A549 (cell line): ENCODE results near the gene KCNG2. TPM values are rescaled to one million over a fixed set of nuclear protein-coding genes. Genes with fewer than 3 reads are reported as not detected.
"Not testable (repeated sequence)": the region's sequence is repeated elsewhere in the genome, so short reads cannot be mapped to it uniquely, and the experiment has no call there.

Source experiments
- ATAC-seq, 2 experiments: fragments of 200-7000 bp in 1 of 2; fragments of >200 bp in 1 of 2; cut with Nextera tagmentation in 1 of 2; cut with Tn5 transposase in 1 of 2; 3 replicates each; pipeline versions ENCODE4 v1.8.0 to v1.9.1; 2018 to 2020; ENCODE audit warnings: mild to moderate bottlenecking in 1 of 2, moderate library complexity in 1 of 2
- CTCF ChIA-PET: fragments of 300-600 bp; sonication (Branson Sonifier 250); formaldehyde crosslinking; extraction: SDS; loops from one replicate; lab custom pipeline; 2021; ENCODE audit warnings: antibody characterized with exemption, inconsistent platforms; lab: Yijun Ruan, JAX
- POLR2A ChIA-PET: fragments of 350-600 bp; formaldehyde crosslinking; extraction: SDS; loops from one replicate; lab custom pipeline; 2021; ENCODE audit warnings: antibody characterized with exemption, inconsistent platforms; lab: Yijun Ruan, JAX
- DNase-seq, 2 experiments: peaks; one replicate each; pipeline versions ENCODE4 v3.0.0 to v3.0.0-alpha.2; 2011 to 2016; ENCODE audit warnings: low read depth in 1 of 2, low spot score in 1 of 2
- FAIRE-seq: peaks from 2 replicates; lab custom pipeline; 2011; peaks lifted over from hg19 to GRCh38; lab: Jason Lieb, UNC
- H3K27ac ChIP-seq, 2 experiments: fragments of >200 bp; sonication (Bioruptor Twin); formaldehyde crosslinking; 3 replicates each; pipeline ENCODE4 v1.5.1; 2016 to 2017
- H3K4me1 ChIP-seq: fragments of >200 bp; sonication (Bioruptor Twin); formaldehyde crosslinking; 3 replicates; pipeline ENCODE4 v1.6.1; 2016
- H3K4me2 ChIP-seq: fragments of >200 bp; sonication (Bioruptor Twin); formaldehyde crosslinking; 3 replicates; pipeline ENCODE4 v1.6.1; 2016
- H3K4me3 ChIP-seq: fragments of >200 bp; sonication (Bioruptor Twin); formaldehyde crosslinking; 3 replicates; pipeline ENCODE4 v1.5.1; 2016
- H3K9me3 ChIP-seq: fragments of >200 bp; sonication (Bioruptor Twin); formaldehyde crosslinking; 3 replicates; pipeline ENCODE4 v1.6.1; 2016
- E2F6 ChIP-seq: IDR thresholded peaks from 2 replicates; pipeline ENCODE4 v1.6.1; 2012; ENCODE audit warnings: low read depth, borderline replicate concordance
- FOSB ChIP-seq: fragments of 250-450 bp; sonication (Bioruptor Pico); IDR thresholded peaks from 2 replicates; pipeline ENCODE4 v1.5.0; 2020; ENCODE audit warnings: mild to moderate bottlenecking, moderate library complexity
- HEYL ChIP-seq: fragments of 250-450 bp; sonication (Bioruptor Pico); IDR thresholded peaks from 2 replicates; pipeline ENCODE4 v1.8.0; 2021; ENCODE audit warnings: mild to moderate bottlenecking, moderate library complexity
- HOXB5 ChIP-seq: fragments of 250-450 bp; sonication (Bioruptor Pico); IDR thresholded peaks from 2 replicates; pipeline ENCODE4 v1.5.0; 2020; ENCODE audit warnings: mild to moderate bottlenecking, moderate library complexity
- PBX3 ChIP-seq: IDR thresholded peaks from 2 replicates; pipeline ENCODE4 v1.6.1; 2012
- POLR2AphosphoS2 ChIP-seq: conservative IDR thresholded peaks from 2 replicates; pipeline ENCODE4 v1.6.1; 2012; ENCODE audit warnings: low read length, improper control_type of control experiment, inconsistent platforms
- RAD21 ChIP-seq, 2 experiments: fragments of >200 bp in 1 of 2; sonication (Bioruptor Twin) in 1 of 2; formaldehyde crosslinking in 1 of 2; IDR thresholded peaks in 1 of 2; conservative IDR thresholded peaks in 1 of 2; 2 replicates in 1 of 2; 3 replicates in 1 of 2; pipeline ENCODE4 v1.6.1; 2012 to 2018; ENCODE audit warnings: inconsistent platforms in 1 of 2
- RCOR1 ChIP-seq: fragments of 150-350 bp; IDR thresholded peaks from 2 replicates; pipeline ENCODE4 v1.6.1; 2014; ENCODE audit warnings: antibody characterized with exemption, low read length, low read depth
- RFX5 ChIP-seq: fragments of 450-650 bp; IDR thresholded peaks from 2 replicates; pipeline ENCODE4 v1.7.1; 2014; ENCODE audit warnings: antibody characterized with exemption, mild to moderate bottlenecking, moderate library complexity
- RNF2 ChIP-seq: fragments of 200-600 bp; sonication (generic); IDR thresholded peaks from 2 replicates; pipeline ENCODE4 v1.6.1; 2016; ENCODE audit warnings: low read depth, mild to moderate bottlenecking, antibody characterized with exemption, moderate library complexity, borderline replicate concordance
- ZC3H11A ChIP-seq: fragments of 450-650 bp; IDR thresholded peaks from 2 replicates; pipeline ENCODE4 v1.6.1; 2014; ENCODE audit warnings: antibody characterized with exemption, mild to moderate bottlenecking
- WGBS: methylation state at CpG from one replicate; pipeline ENCODE4 v1.1.6; 2017; ENCODE audit errors: missing lambda C conversion rate; 5-methylcytosine and 5-hydroxymethylcytosine counted together
- polyA plus RNA-seq, 4 experiments: library from polyadenylated mRNA; depleted of rRNA in 3 of 4; stranded (reverse); fragments of >200 nt; fragmentation: RNase III in 1 of 4; extraction: RNeasy Plus Mini Kit Qiagen cat#74134 plus additional on column Dnase treatment in 1 of 4; gene quantifications; 2 replicates in 3 of 4; 3 replicates in 1 of 4; pipeline ENCODE4 v1.2.3, GENCODE V29; 2011 to 2017
- TF ChIP-seq, protein P1 (sequence below): IDR thresholded peaks from 2 replicates; pipeline ENCODE4 v1.6.1; 2012
- TF ChIP-seq, protein P2 (sequence below): fragments of 150-350 bp; IDR thresholded peaks from 2 replicates; pipeline ENCODE4 v1.6.1; 2014; ENCODE audit warnings: low read depth, mild to moderate bottlenecking, low read length
- TF ChIP-seq, protein P3 (sequence below): fragments of 450-650 bp; IDR thresholded peaks from 2 replicates; pipeline ENCODE4 v1.6.1; 2014; ENCODE audit warnings: antibody characterized with exemption

Gene KCNG2
- polyA plus RNA-seq, 2 of the 4 experiments (the other 2 are of a cell fraction) = not detected

DNA sequence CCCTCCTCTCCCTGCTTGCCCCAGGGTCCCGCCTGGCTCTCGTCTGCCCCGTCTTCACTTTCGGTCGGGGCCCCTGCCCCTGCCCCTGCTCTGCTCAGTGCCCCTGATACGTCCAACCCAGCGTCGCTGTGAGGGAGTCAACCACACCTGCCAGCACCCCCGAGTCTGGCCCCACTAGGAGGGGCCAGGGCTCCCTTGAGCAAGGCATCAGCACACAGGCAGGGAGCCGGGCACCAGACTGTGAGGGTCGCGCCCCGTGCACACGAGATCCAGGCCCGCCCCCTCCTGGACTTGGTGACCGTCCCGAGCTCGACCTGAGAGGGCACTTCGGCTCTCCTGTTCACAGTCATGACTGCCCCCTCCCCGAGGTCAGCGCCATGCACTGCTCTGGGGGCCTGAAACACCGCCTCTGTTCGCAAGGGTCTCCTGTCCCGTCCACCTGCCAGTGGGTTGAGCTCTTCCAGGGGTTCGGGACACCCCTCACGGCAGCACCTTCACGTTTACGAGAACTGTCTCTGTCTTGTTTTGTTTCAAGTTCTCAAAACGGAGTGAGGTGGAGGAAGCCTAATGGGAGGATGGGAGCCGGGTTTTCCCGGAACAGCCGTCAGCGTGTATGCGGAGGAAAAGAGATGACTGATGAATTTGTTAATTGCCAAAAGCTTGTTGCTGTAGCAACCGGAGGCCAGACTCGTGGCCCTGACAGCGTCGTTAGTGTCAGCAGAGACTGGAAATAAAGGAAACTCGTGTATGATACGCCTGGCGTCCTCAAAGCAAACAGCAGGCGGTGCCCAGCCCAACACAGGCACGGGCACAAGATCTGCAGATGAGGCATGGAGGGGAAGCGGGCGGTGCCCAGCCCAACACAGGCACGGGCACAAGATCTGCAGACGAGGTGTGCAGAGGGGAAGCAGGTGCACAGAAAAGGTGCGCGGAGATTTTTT, 48.2 kb upstream of the KCNG2 start:
- ChIA-PET CTCF (no interaction called here), POLR2A (no interaction called here)
- ATAC-seq (no peak), FAIRE-seq (no peak), DNase-seq (no peak)
- no peak overlapping the region for H3K4me3 ChIP-seq
- H3K27ac ChIP-seq = no peak overlapping the region
- TF ChIP-seq RCOR1 = no peak
- TF ChIP-seq ZC3H11A = no peak
- no peak for TF ChIP-seq HOXB5 (CRISPR knock-in tag)
- no peaks in the 10 kb centered on the region for H3K9me3 ChIP-seq
- 93% methylated on average over 33 of the region's 49 CpGs for WGBS
- H3K4me2 ChIP-seq = no peak overlapping the region
- H3K4me1 ChIP-seq = no peaks in the 10 kb centered on the region

GRCh38 chr18:79750980-79751571, 46.7 kb upstream of the KCNG2 start:
- no peaks in the 10 kb centered on the region for H3K9me3 ChIP-seq
- peak in 1 of 2 experiments; percentile 55; a peak in 1 of 6 replicates for ATAC-seq
- WGBS = 93% methylated on average over 7 of the region's 13 CpGs

DNA sequence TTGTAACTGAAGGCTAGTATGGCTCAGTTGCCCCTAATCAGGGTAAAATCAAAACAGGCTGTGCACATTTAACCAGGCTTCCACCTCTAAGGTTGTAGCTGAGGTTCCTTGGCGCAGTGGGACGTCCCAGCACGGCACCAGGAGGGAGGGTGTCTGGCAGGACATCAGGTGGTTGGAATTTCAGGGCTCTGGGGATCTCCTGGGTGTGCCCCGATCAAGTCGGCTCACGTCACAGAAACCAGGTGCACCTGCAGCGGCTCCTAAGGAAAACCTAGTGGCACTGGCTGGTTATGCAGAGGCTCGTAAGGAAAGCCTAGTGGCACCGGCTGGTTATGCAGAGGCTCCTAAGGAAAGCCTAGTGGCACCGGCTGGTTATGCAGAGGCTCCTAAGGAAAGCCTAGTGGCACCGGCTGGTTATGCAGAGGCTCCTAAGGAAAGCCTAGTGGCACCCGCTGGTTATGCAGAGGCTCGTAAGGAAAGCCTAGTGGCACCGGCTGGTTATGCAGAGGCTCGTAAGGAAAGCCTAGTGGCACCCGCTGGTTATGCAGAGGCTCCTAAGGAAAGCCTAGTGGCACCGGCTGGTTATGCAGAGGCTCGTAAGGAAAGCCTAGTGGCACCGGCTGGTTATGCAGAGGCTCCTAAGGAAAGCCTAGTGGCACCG, 45.7 kb upstream of the KCNG2 start:
- POLR2A ChIA-PET, H3K4me3 ChIP-seq, H3K4me2 ChIP-seq, H3K9me3 ChIP-seq, FAIRE-seq, H3K4me1 ChIP-seq, CTCF ChIA-PET, H3K27ac ChIP-seq: not testable (repeated sequence)
- WGBS = 94% methylated on average over 9 of the region's 20 CpGs
- ATAC-seq (peak in 1 of 2 experiments; percentile 22; a peak in 2 of 6 replicates), DNase-seq (peak in 1 of 2 experiments; percentile 9)

More at GRCh38 chr18:79750980-79751571, 46.7 kb upstream of the KCNG2 start:
- DNase-seq = no peak
- Histone ChIP-seq H3K4me2 (no peak overlapping the region), H3K4me3 (no peak overlapping the region), H3K4me1 (no peaks in the 10 kb centered on the region), H3K27ac (no peak overlapping the region)
- ChIA-PET CTCF (no interaction called here), POLR2A (no interaction called here)
- no peak for TF ChIP-seq PBX3
- TF ChIP-seq, protein P1, sequence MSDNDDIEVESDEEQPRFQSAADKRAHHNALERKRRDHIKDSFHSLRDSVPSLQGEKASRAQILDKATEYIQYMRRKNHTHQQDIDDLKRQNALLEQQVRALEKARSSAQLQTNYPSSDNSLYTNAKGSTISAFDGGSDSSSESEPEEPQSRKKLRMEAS = no peak
- TF ChIP-seq, protein P2, sequence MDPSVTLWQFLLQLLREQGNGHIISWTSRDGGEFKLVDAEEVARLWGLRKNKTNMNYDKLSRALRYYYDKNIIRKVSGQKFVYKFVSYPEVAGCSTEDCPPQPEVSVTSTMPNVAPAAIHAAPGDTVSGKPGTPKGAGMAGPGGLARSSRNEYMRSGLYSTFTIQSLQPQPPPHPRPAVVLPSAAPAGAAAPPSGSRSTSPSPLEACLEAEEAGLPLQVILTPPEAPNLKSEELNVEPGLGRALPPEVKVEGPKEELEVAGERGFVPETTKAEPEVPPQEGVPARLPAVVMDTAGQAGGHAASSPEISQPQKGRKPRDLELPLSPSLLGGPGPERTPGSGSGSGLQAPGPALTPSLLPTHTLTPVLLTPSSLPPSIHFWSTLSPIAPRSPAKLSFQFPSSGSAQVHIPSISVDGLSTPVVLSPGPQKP = no peak
- no peak for TF ChIP-seq RFX5
- TF ChIP-seq POLR2AphosphoS2 = no peak
- TF ChIP-seq, protein P3, sequence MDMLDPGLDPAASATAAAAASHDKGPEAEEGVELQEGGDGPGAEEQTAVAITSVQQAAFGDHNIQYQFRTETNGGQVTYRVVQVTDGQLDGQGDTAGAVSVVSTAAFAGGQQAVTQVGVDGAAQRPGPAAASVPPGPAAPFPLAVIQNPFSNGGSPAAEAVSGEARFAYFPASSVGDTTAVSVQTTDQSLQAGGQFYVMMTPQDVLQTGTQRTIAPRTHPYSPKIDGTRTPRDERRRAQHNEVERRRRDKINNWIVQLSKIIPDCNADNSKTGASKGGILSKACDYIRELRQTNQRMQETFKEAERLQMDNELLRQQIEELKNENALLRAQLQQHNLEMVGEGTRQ = no peak
- no peak for TF ChIP-seq FOSB
- TF ChIP-seq HEYL (CRISPR knock-in tag) = no peak
- no peak for TF ChIP-seq HOXB5 (CRISPR knock-in tag)
- no peak for TF ChIP-seq RAD21 (conservative IDR thresholded peaks at IDR 0.05 in 1 of 2, IDR thresholded peaks at IDR 0.05 in 1 of 2)
- TF ChIP-seq E2F6 = no peak
- TF ChIP-seq RNF2 = no peak
- no peak for FAIRE-seq

DNA sequence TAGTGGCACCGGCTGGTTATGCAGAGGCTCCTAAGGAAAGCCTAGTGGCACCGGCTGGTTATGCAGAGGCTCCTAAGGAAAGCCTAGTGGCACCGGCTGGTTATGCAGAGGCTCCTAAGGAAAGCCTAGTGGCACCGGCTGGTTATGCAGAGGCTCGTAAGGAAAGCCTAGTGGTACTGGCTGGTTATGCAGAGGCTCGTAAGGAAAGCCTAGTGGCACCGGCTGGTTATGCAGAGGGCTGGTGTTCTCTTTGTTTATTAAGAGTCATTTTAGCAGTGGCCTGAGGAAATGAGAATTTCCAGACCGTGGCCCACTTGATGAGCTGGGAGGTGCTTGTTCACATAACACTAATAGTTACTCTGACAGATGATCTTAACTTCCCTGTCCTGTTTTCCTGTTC, 44.8 kb upstream of the KCNG2 start:
- WGBS = 93% methylated on average over 8 of the region's 8 CpGs
- H3K4me1 ChIP-seq, FAIRE-seq, H3K27ac ChIP-seq, ATAC-seq, H3K9me3 ChIP-seq, H3K4me2 ChIP-seq, POLR2A ChIA-PET, DNase-seq, CTCF ChIA-PET, H3K4me3 ChIP-seq: not testable (repeated sequence)
